GM12878 (cell line): ENCODE measurements around the gene TM4SF1.

ENCODE experiments used
- ATF2 ChIP-seq: IDR thresholded peaks from 2 replicates; pipeline ENCODE4 v1.6.1; 2012; ENCODE audit warnings: low read length, inconsistent platforms
- CBFB ChIP-seq: IDR thresholded peaks from 2 replicates; pipeline ENCODE4 v1.6.1; 2016; ENCODE audit warnings: antibody characterized with exemption, low read depth
- CTCF ChIP-seq, 3 experiments: IDR thresholded peaks in 2 of 3; conservative IDR thresholded peaks in 1 of 3; 2 replicates each; pipeline ENCODE4 v1.5.1; 2011; ENCODE audit warnings: low read depth in 3 of 3, low read length in 3 of 3, mild to moderate bottlenecking in 3 of 3, control low read depth in 2 of 3, moderate library complexity in 2 of 3, inconsistent platforms in 1 of 3, mixed read lengths in 1 of 3; ENCODE audit not compliant: control insufficient read depth in 2 of 3, insufficient read depth in 1 of 3; ENCODE audit errors: extremely low read depth in 1 of 3
- HDAC2 ChIP-seq: fragments of 200-600 bp; sonication (generic); IDR thresholded peaks from 2 replicates; pipeline ENCODE4 v1.6.1; 2017
- MTA3 ChIP-seq: IDR thresholded peaks from 2 replicates; pipeline ENCODE4 v1.6.1; 2012; ENCODE audit warnings: low read length, inconsistent platforms, borderline replicate concordance
- SKIL ChIP-seq: fragments of 450-650 bp; IDR thresholded peaks from 2 replicates; pipeline ENCODE4 v1.6.1; 2017; ENCODE audit warnings: mild to moderate bottlenecking, low read depth, inconsistent platforms; ENCODE audit not compliant: poor library complexity, severe bottlenecking
- WRNIP1 ChIP-seq: IDR thresholded peaks from 2 replicates; pipeline ENCODE4 v1.6.1; 2011; ENCODE audit warnings: low read depth, low read length, improper control_type of control experiment, borderline replicate concordance
- ZNF592 ChIP-seq: fragments of 450-650 bp; IDR thresholded peaks from 2 replicates; pipeline ENCODE4 v1.6.1; 2017; ENCODE audit warnings: mild to moderate bottlenecking, moderate library complexity

GRCh38 chr3:149401926-149402310 is 24.5 kb upstream of the TM4SF1 start:
- TF ChIP-seq CTCF (IDR thresholded peaks at IDR 0.05 in 2 of 3, conservative IDR thresholded peaks at IDR 0.05 in 1 of 3; ENCODE audit: control insufficient read depth in 2 of 3, extremely low read depth in 1 of 3, insufficient read depth in 1 of 3, low read depth in 3 of 3, low read length in 3 of 3) (no peak), ZNF592 (no peak), CBFB (no peak), SKIL (no peak), MTA3 (no peak), WRNIP1 (no peak), HDAC2 (no peak), ATF2 (no peak)
